Activated T-cell treated with anti-CD3 and anti-CD28 coated beads for 48 hours (primary cell): ENCODE results near the gene ENTPD2.
"Not testable (repeated sequence)": the region's sequence is repeated elsewhere in the genome, so short reads cannot be mapped to it uniquely, and the experiment has no call there.

Experiments used
- DNase-seq: peaks from one replicate; pipeline ENCODE4 v3.0.0-alpha.2; 2020; ENCODE audit warnings: low read depth

Gene ENTPD2

GRCh38 chr9:137045294-137046087 is 8.4 kb downstream of the ENTPD2 start:
- DNase-seq = no peak

- no peak for DNase-seq
These were observed 9.2 kb downstream of the ENTPD2 start for GRCh38 chr9:137044502-137045177.

- DNase-seq = no peak
These were observed 9.8 kb downstream of the ENTPD2 start for GRCh38 chr9:137044037-137044436.

GRCh38 chr9:137042751-137043727 is 10.8 kb downstream of the ENTPD2 start:
- DNase-seq = no peak

- no peak for DNase-seq
These were observed 12.7 kb downstream of the ENTPD2 start for GRCh38 chr9:137041124-137041523.

- DNase-seq = no peak
These were observed 13.3 kb downstream of the ENTPD2 start for GRCh38 chr9:137040568-137040967.

GRCh38 chr9:137039611-137040366 is 14.1 kb downstream of the ENTPD2 start:
- no peak for DNase-seq

DNA sequence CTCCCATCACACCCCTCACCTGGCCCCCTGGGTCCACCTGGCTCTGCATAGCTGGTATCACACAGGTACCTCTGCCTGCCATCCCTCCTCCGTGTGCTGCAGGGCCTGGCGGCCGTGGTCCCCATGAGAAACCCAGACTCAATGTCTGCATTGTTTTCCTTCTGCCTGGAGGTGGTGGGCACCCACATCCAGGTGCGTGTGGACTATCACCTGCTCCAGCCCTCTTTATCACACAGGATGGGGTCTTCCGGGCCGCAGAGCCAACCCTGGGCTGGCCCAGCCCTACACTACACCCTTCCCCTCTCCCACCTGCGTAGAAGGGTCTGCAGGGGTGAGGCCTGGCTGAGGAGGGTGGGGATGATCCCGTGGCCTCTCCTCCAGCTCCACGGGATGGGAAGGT is 14.9 kb downstream of the ENTPD2 start:
- no peak for DNase-seq

DNA sequence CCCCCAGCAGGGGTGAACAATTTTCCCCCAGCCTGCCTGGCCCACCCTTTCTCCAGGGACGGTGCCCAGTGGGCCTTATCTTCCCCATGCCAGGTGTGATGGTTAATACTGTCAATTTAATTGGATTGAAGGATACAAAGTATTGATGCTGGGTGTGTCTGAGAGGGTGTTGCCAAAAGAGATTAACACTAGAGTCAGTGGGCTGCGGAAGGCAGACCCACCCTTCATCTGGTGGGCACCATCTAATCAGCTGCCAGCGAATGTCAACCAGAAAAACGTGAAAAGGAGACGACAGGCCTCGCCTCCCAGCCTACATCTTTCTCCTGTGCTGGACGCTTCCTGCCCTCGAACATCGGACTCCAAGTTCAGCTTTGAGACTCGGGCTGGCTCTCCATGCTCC is 16.4 kb downstream of the ENTPD2 start:
- DNase-seq = no peak

DNA sequence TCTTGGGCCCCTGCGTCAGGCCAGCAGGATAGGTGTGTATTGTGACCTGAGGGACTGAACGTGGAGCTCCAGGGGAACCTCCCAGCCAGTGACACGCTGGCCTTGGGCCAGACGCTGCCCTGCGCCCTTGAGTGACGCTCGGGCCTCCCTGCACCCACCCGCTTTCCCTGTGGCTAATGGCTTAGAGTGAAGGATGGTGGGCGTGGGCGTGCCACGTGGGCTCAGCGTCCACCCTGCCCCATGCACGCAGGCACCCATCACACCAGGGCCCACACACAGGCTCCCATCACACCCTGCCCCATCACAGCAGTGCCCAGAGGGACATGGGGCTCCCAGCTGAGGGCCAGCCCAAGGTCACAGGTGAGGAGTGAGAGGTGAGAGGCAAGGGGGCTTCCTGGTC is 16.8 kb downstream of the ENTPD2 start:
- DNase-seq = no peak

DNA sequence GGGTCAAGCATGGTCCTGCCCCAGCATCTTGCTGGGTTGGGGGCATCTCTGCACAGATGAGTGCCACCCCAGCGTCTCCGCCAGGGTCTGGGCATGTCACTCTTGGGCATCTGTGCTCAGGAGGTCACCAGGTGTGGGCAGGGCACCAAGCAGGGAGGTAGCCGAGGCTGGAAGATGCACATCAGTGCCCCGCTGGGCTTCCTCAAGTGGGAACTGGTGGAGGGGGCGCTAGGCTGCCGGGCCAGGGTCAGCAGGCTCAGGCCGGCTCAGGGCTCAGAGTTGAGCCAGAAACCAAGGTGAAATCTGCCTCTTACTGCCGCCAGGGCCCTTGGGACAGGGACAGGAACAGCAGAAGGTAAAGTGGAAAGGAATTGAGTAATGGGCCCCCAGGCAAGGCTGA is 17.9 kb downstream of the ENTPD2 start:
- no peak for DNase-seq

DNA sequence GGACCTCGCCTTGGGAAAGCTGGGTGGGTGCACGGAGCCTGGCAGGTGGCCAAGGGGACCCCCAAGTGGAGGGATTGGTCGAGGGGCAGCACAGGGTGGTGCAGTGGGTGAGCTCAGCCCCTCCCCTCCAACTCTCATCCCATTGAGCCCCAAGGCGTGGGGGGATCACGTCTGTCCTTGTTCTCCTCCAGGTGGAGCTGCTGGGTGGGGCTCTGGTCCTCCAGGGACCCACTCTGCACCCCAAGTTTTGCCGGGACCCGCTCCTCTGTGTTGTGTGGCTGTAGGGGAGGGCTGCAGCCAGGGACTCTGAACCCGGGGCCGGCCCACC is 18.4 kb downstream of the ENTPD2 start:
- DNase-seq = no peak

DNA sequence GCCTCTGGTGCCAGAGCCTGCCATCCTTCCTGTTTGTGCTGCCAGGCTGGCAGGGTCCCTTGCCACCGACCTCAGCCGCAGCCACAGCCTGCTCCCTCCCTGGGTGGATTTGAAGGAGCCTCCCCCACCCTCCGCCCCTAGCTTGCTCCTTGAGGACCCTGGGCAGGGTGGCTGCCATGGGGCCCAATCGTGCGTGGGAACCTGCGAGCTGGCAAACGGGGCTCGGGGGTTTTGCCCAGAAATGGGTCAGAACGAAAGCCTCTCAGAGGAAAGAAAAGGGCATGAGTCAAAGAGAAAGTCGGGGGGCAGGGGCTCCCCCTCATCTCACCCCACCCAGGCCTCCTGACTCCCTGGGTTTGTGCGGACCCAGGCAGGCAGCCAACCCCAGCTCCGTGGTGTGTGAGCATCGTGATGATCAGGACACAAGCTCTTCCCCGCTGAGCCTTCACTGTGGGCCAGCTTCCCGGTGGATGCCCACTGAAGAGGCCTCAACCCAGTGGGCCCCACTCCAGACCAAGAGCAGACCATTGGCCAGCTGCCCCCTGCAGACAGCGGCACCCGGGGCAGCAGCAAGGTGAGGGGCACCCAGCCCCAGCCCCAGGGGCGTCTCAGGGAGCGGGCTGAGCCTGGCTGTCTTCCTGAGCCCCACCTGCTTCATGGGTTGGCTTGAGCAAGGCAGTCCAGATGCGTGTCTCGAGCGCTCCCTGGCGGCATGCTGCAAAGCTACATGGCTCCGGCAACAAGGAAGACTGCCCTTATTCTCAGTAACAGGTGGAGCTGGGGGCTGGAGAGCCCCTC is 19.0 kb downstream of the ENTPD2 start:
- peak; percentile 83 for DNase-seq

DNA sequence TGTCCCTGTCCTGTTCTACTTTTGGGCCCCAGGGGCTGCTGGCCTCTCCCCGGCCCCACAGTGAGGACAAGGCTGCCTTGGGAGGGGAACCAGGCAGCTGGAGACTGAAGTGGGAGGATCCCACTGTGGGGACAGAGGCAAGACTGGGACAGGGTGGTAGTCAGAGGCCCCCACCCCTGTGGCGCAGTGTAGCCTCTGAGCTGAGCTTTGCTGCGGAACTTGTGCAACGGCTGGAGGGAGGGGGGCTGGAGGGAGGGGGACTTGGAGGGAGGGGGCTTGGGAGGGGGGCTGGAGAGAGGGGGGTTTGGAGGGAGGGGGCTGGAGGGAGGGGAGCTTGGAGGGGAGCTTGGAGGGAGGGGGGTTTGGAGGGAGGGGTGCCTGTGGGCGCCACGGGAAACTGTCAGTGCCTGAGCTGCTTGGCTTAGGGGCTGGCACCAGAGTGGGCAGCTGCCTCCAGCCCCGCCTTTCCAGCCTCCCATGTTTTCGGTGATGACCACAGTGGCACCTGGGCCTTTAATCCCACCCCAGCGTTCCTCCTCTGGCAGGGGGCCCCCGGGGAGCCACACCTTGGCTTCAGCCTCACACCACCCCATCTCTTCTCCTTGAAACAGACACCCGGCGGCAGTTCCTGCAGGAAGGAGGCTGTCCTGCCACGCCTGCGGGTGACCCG is 19.7 kb downstream of the ENTPD2 start:
- no peak for DNase-seq

- DNase-seq = not testable (repeated sequence)
These were observed 20.4 kb downstream of the ENTPD2 start for GRCh38 chr9:137033481-137033880.

GRCh38 chr9:137032858-137033257 is 21.0 kb downstream of the ENTPD2 start:
- DNase-seq = no peak

GRCh38 chr9:137031904-137032640 is 21.8 kb downstream of the ENTPD2 start, which contains the start of gene FUT7:
Gene FUT7 (minus strand): TSS chr9:137032088. CDS start chr9:137031991, 97 bp downstream.
- DNase-seq = peak; percentile 35

- peak; percentile 37 for DNase-seq
These were observed 23.0 kb downstream of the ENTPD2 start for GRCh38 chr9:137030538-137031527.
